K562 (cell line): ENCODE data around the gene RSAD1. TPM values are rescaled to one million over a fixed set of nuclear protein-coding genes. Genes with fewer than 3 reads are reported as not detected.

ENCODE experiments used
- ATAC-seq: fragments of 200-7000 bp; cut with Tn5 transposase; 3 replicates; pipeline ENCODE4 v1.9.1; 2020; ENCODE audit warnings: moderate library complexity
- BruUV-seq: library from RNA; stranded (reverse); fragments of 400-500 nt; replicated peaks from 2 replicates; lab custom pipeline; 2021; lab: Mats Ljungman, UMichigan
- CTCF ChIA-PET: fragments of 300-600 bp; formaldehyde crosslinking; extraction: SDS; loops from one replicate; lab custom pipeline; 2021; ENCODE audit warnings: low intra/inter-chr PET ratio; lab: Yijun Ruan, JAX
- POLR2A ChIA-PET: fragments of 300-600, 350-650 bp; sonication (Branson Sonifier 250); formaldehyde crosslinking; extraction: SDS; loops from one replicate; lab custom pipeline; 2021; ENCODE audit warnings: antibody characterized with exemption, inconsistent platforms; lab: Yijun Ruan, JAX
- DNase-seq, 4 experiments: peaks; one replicate each; pipeline versions ENCODE4 v3.0.0 to v3.0.0-alpha.2; 2011 to 2018; ENCODE audit warnings: low spot score in 3 of 4, mixed read lengths in 3 of 4; ENCODE audit errors: extremely low read depth in 1 of 4
- FAIRE-seq: peaks from 2 replicates; lab custom pipeline; 2011; peaks lifted over from hg19 to GRCh38; lab: Jason Lieb, UNC
- H2AFZ ChIP-seq: 2 replicates; pipeline ENCODE4 v1.6.0; 2011; ENCODE audit warnings: low read depth, low read length, control low read depth, inconsistent platforms
- H3K27ac ChIP-seq: fragments of 200-600 bp; 3 replicates; pipeline ENCODE4 v1.8.0; 2011; ENCODE audit warnings: low read depth, mild to moderate bottlenecking, control low read depth, inconsistent platforms, low read length, moderate library complexity, mixed read lengths; ENCODE audit errors: extremely low read depth
- H3K27me3 ChIP-seq, 2 experiments: fragments of 300-600 bp in 1 of 2; 2 replicates in 1 of 2; 3 replicates in 1 of 2; pipeline versions ENCODE4 v1.6.0 to v1.8.0; 2011; ENCODE audit warnings: inconsistent platforms in 2 of 2, low read length in 2 of 2, mild to moderate bottlenecking in 1 of 2, mixed read lengths in 1 of 2, moderate library complexity in 1 of 2; ENCODE audit not compliant: control insufficient read depth in 2 of 2, insufficient read depth in 2 of 2
- H3K36me3 ChIP-seq: fragments of 300-600 bp; 3 replicates; pipeline ENCODE4 v1.8.0; 2011; ENCODE audit warnings: mild to moderate bottlenecking, low read length, inconsistent platforms; ENCODE audit not compliant: control insufficient read depth, insufficient read depth
- H3K4me1 ChIP-seq, 2 experiments: fragments of 200-600 bp in 1 of 2; replicated peaks in 1 of 2; 2 replicates in 1 of 2; 3 replicates in 1 of 2; pipeline versions ENCODE4 v1.5.1 to v1.8.0; 2011; ENCODE audit warnings: inconsistent platforms in 2 of 2, low read length in 2 of 2, mild to moderate bottlenecking in 1 of 2, mixed read lengths in 1 of 2, moderate library complexity in 1 of 2; ENCODE audit not compliant: control insufficient read depth in 2 of 2, insufficient read depth in 2 of 2
- H3K4me2 ChIP-seq: 2 replicates; pipeline ENCODE4 v1.6.1; 2011; ENCODE audit warnings: low read length, control low read depth, inconsistent platforms, mixed read lengths; ENCODE audit not compliant: insufficient read depth
- H3K4me3 ChIP-seq: fragments of 200-600 bp; sonication (generic), shearing (Covaris generic); 2 replicates; pipeline ENCODE4 v1.5.1; 2016; ENCODE audit warnings: control low read depth, inconsistent platforms
- H3K79me2 ChIP-seq: fragments of 200-600 bp; 3 replicates; pipeline ENCODE4 v1.8.0; 2011; ENCODE audit warnings: low read length, inconsistent platforms; ENCODE audit not compliant: control insufficient read depth, insufficient read depth
- H3K9ac ChIP-seq, 2 experiments: 2 replicates each; pipeline versions ENCODE4 v1.6.0 to v1.6.1; 2011; ENCODE audit warnings: low read depth in 2 of 2, low read length in 2 of 2, control low read depth in 1 of 2, inconsistent platforms in 1 of 2, mild to moderate bottlenecking in 1 of 2, mixed read lengths in 1 of 2; ENCODE audit not compliant: insufficient read depth in 1 of 2
- H3K9me1 ChIP-seq: one replicate; pipeline ENCODE4 v1.6.0; 2011; ENCODE audit warnings: inconsistent platforms, mild to moderate bottlenecking, low read length, moderate library complexity; ENCODE audit not compliant: control insufficient read depth, insufficient read depth
- H3K9me3 ChIP-seq: replicated peaks from 2 replicates; pipeline ENCODE4 v1.5.1; 2011; ENCODE audit warnings: low read depth, low read length, inconsistent platforms; ENCODE audit not compliant: control insufficient read depth, insufficient read depth
- H4K20me1 ChIP-seq: replicated peaks from 2 replicates; pipeline ENCODE4 v1.6.1; 2011; ENCODE audit warnings: low read length, inconsistent platforms, mixed read lengths; ENCODE audit not compliant: control insufficient read depth, insufficient read depth
- BCL6 ChIP-seq: fragments of 250-450 bp; sonication (Bioruptor Pico); IDR thresholded peaks from 2 replicates; pipeline ENCODE4 v1.4.0; 2020
- BCOR ChIP-seq: fragments of 450-650 bp; IDR thresholded peaks from 2 replicates; pipeline ENCODE4 v1.6.1; 2016
- CBFB ChIP-seq: sonication (generic); formaldehyde crosslinking; IDR thresholded peaks from 2 replicates; pipeline ENCODE4 v1.4.0; 2020; ENCODE audit warnings: mild to moderate bottlenecking, missing genetic modification reagents
- HDAC8 ChIP-seq: fragments of 450-650 bp; IDR thresholded peaks from 2 replicates; pipeline ENCODE4 v1.6.1; 2016; ENCODE audit warnings: mild to moderate bottlenecking, missing genetic modification characterization, moderate library complexity, missing compliant biosample characterization
- HSF4 ChIP-seq: fragments of 250-450 bp; sonication (Bioruptor Pico); IDR thresholded peaks from 2 replicates; pipeline ENCODE4 v2.1.2; 2022; ENCODE audit warnings: mild to moderate bottlenecking, moderate library complexity, borderline replicate concordance
- ILF3 ChIP-seq: fragments of 450-650 bp; IDR thresholded peaks from 2 replicates; pipeline ENCODE4 v1.6.1; 2018; ENCODE audit warnings: antibody characterized with exemption, mild to moderate bottlenecking, moderate library complexity, borderline replicate concordance
- JUN ChIP-seq, 2 experiments: sonication (generic) in 1 of 2; formaldehyde crosslinking in 1 of 2; IDR thresholded peaks; 2 replicates each; pipeline versions ENCODE4 v1.6.1 to v1.8.0; 2012 to 2022; ENCODE audit warnings: borderline replicate concordance in 2 of 2, mild to moderate bottlenecking in 2 of 2, improper control_type of control experiment in 1 of 2, low read depth in 1 of 2, low read length in 1 of 2, missing genetic modification reagents in 1 of 2
- PCBP1 ChIP-seq: fragments of 200-400 bp; formaldehyde crosslinking; IDR thresholded peaks from 2 replicates; pipeline ENCODE4 v1.6.1; 2018; ENCODE audit warnings: mild to moderate bottlenecking, low read depth, low read length; ENCODE audit not compliant: poor library complexity, severe bottlenecking
- PHF8 ChIP-seq: fragments of 200-600 bp; sonication (generic); IDR thresholded peaks from 2 replicates; pipeline ENCODE4 v1.6.1; 2012; ENCODE audit warnings: mixed run types, mild to moderate bottlenecking, inconsistent platforms, low read length, moderate library complexity, borderline replicate concordance
- SAFB2 ChIP-seq: fragments of 200-400 bp; formaldehyde crosslinking; IDR thresholded peaks from 2 replicates; pipeline ENCODE4 v1.6.1; 2018; ENCODE audit warnings: borderline replicate concordance, low read length, low read depth, moderate library complexity; ENCODE audit not compliant: severe bottlenecking
- SMARCA4 ChIP-seq: fragments of 450-650 bp; IDR thresholded peaks from 2 replicates; pipeline ENCODE4 v1.6.1; 2016
- SRSF7 ChIP-seq: fragments of 200-400 bp; formaldehyde crosslinking; optimal IDR thresholded peaks from 2 replicates; pipeline ENCODE3; 2017; ENCODE audit warnings: mild to moderate bottlenecking, low read depth, low read length
- TFAM ChIP-seq: fragments of 250-450 bp; sonication (Bioruptor Pico); conservative IDR thresholded peaks from 2 replicates; pipeline ENCODE4 v1.5.0; 2021; ENCODE audit warnings: mild to moderate bottlenecking, moderate library complexity
- YY1 ChIP-seq, 3 experiments: IDR thresholded peaks; 2 replicates each; pipeline ENCODE4 v1.6.1; 2011; ENCODE audit warnings: low read length in 2 of 3, mild to moderate bottlenecking in 2 of 3, moderate library complexity in 2 of 3, borderline replicate concordance in 1 of 3, control low read depth in 1 of 3, low read depth in 1 of 3; ENCODE audit not compliant: insufficient read depth in 3 of 3, insufficient replicate concordance in 2 of 3, control insufficient read depth in 1 of 3, insufficient read length in 1 of 3; ENCODE audit errors: extremely low read depth in 1 of 3
- ZNF140 ChIP-seq: fragments of 250-450 bp; sonication (Bioruptor Pico); IDR thresholded peaks from 2 replicates; pipeline ENCODE4 v1.8.0; 2021; ENCODE audit warnings: moderate library complexity, mild to moderate bottlenecking, inconsistent platforms
- ZNF780A ChIP-seq: fragments of 250-450 bp; sonication (Bioruptor Pico); IDR thresholded peaks from 2 replicates; pipeline ENCODE4 v1.5.0; 2021; ENCODE audit warnings: mild to moderate bottlenecking
- WGBS: fragments of 100-300 bp; shearing (Covaris generic); methylation state at CpG from one replicate; pipeline ENCODE4 v1.1.6; 2016; ENCODE audit warnings: low coverage, mixed read lengths; ENCODE audit not compliant: insufficient coverage; ENCODE audit errors: missing lambda C conversion rate; 5-methylcytosine and 5-hydroxymethylcytosine counted together
- in situ Hi-C: fragments of 300-500 bp; cut with MboI; formaldehyde crosslinking; loops from 4 replicates; pipeline ENCODE4 v1.15.0; 2018; ENCODE audit warnings: inconsistent platforms, mixed read lengths
- intact Hi-C: fragments of 100-400 bp; cut with micrococcal nuclease; formaldehyde crosslinking; loops from 2 replicates; pipeline ENCODE4 v1.14.2; 2022
- polyA plus RNA-seq, 8 experiments: library from polyadenylated mRNA; depleted of rRNA in 4 of 8; stranded (reverse) in 5 of 8; unstranded in 3 of 8; fragments of >200 nt; fragmentation: Nextera tagmentation in 2 of 8; fragmentation: Illumina TruSeq in 1 of 8; extraction: Ambion mirVana in 2 of 8; extraction: Trizol in 1 of 8; gene quantifications; 2 replicates each; pipeline versions ENCODE4 v1.2.1 to v1.2.3, GENCODE V29; 2011 to 2014; ENCODE audit warnings: inconsistent platforms in 1 of 8, missing spikeins in 1 of 8
- total RNA-seq, 7 experiments: library from RNA; depleted of rRNA in 6 of 7; stranded (reverse); fragments of >200 nt in 6 of 7; fragmentation: Illumina TruSeq in 2 of 7; extraction: Trizol in 2 of 7; gene quantifications; 2 replicates each; pipeline versions ENCODE4 v1.2.1 to v1.2.3, GENCODE V29; 2011 to 2021; ENCODE audit warnings: low replicate concordance in 1 of 7
- TF ChIP-seq, protein P1 (sequence below): fragments of 450-650 bp; formaldehyde crosslinking; IDR thresholded peaks from 2 replicates; pipeline ENCODE4 v1.4.0; 2020; ENCODE audit warnings: mild to moderate bottlenecking, moderate library complexity
- TF ChIP-seq, protein P2 (sequence below): sonication (generic); formaldehyde crosslinking; IDR thresholded peaks from 2 replicates; pipeline ENCODE4 v1.8.0; 2022; ENCODE audit warnings: mild to moderate bottlenecking, low read depth, missing genetic modification reagents

The RSAD1 gene
- total and polyA plus RNA-seq, 9 of the 15 experiments (the other 6 are each of a cell fraction or from before 2014, with no cell fraction given), result 4.5 to 42.5 (median 26.8) TPM

DNA sequence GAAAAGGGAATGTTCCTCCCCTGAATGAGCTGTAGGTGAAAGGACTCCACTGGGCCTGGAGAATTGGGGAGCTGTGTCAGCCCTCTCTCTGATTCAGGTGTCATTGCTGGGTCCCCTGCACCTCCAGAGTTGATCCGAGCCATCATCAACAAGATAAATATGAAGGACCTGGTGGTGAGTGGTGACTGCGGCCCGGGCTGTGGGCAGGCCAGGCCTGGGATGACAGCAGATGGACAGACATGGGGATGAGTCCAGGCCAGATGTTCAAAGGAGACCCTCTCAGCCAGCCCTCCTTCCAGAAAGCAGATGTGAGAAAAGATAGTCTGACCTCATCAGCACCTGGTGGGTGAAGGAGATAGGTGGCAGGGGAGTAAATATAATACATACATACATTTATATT lies 14.5 kb upstream of the RSAD1 start:
- no peaks in the 10 kb centered on the region for H3K9me1 ChIP-seq
- in situ Hi-C loops (no loop called here), intact Hi-C loops (no loop called here)
- DNase-seq (peak in 2 of 4 experiments; percentile 44 to 49), FAIRE-seq (no peak), ATAC-seq (no peak)
- peaks cover 10 to 74% of the 10 kb centered on the region in 2 experiments; a peak in 4 of 5 replicates for H3K27me3 ChIP-seq
- no peaks in the 10 kb centered on the region for H3K36me3 ChIP-seq
- no TSS peak for BruUV-seq
- H3K9ac ChIP-seq, result no peak overlapping the region
- H3K27ac ChIP-seq, result no peak overlapping the region
- ChIA-PET POLR2A (interaction anchor here (0.6 kb wide), 1 partner anchor 15 kb away, joined by 4 read pairs; no protein-coding TSS in a partner anchor), CTCF (no interaction called here)
- no peaks in the 10 kb centered on the region for H3K79me2 ChIP-seq
- H3K9me3 ChIP-seq, result no peaks in the 10 kb centered on the region
- TF ChIP-seq SRSF7, result no peak
- TF ChIP-seq HDAC8, result no peak
- TF ChIP-seq PCBP1, result no peak
- TF ChIP-seq, protein P1, sequence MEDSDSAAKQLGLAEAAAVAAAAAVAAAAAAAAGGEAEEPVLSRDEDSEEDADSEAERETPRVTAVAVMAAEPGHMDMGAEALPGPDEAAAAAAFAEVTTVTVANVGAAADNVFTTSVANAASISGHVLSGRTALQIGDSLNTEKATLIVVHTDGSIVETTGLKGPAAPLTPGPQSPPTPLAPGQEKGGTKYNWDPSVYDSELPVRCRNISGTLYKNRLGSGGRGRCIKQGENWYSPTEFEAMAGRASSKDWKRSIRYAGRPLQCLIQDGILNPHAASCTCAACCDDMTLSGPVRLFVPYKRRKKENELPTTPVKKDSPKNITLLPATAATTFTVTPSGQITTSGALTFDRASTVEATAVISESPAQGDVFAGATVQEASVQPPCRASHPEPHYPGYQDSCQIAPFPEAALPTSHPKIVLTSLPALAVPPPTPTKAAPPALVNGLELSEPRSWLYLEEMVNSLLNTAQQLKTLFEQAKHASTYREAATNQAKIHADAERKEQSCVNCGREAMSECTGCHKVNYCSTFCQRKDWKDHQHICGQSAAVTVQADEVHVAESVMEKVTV (CRISPR knock-in tag), result no peak
- no peak for TF ChIP-seq ZNF140
- TF ChIP-seq JUN (IDR thresholded peaks at IDR 0.05; ENCODE audit: borderline replicate concordance, low read depth, low read length), result no peak
- TF ChIP-seq JUN (CRISPR knock-in tag; IDR thresholded peaks at IDR 0.05; ENCODE audit: borderline replicate concordance), result no peak
- TF ChIP-seq YY1 (IDR thresholded peaks at IDR 0.05; ENCODE audit: borderline replicate concordance in 1 of 3, control insufficient read depth in 1 of 3, extremely low read depth in 1 of 3, insufficient read depth in 3 of 3, insufficient read length in 1 of 3, insufficient replicate concordance in 2 of 3, low read depth in 1 of 3, low read length in 2 of 3), result no peak
- no peak for TF ChIP-seq ZNF780A (CRISPR knock-in tag)
- no peak for TF ChIP-seq CBFB (CRISPR knock-in tag)
- TF ChIP-seq HSF4 (CRISPR knock-in tag), result no peak
- TF ChIP-seq, protein P2, sequence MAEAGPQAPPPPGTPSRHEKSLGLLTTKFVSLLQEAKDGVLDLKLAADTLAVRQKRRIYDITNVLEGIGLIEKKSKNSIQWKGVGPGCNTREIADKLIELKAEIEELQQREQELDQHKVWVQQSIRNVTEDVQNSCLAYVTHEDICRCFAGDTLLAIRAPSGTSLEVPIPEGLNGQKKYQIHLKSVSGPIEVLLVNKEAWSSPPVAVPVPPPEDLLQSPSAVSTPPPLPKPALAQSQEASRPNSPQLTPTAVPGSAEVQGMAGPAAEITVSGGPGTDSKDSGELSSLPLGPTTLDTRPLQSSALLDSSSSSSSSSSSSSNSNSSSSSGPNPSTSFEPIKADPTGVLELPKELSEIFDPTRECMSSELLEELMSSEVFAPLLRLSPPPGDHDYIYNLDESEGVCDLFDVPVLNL (CRISPR knock-in tag), result no peak
- no peak for TF ChIP-seq ILF3
- TF ChIP-seq SMARCA4, result no peak
- no peak for TF ChIP-seq PHF8
- TF ChIP-seq BCL6, result no peak
- no peak for TF ChIP-seq SAFB2
- TF ChIP-seq TFAM (CRISPR knock-in tag), result no peak
- TF ChIP-seq BCOR, result no peak
- H3K4me2 ChIP-seq, result no peak overlapping the region
- H4K20me1 ChIP-seq, result peaks cover 20% of the 10 kb centered on the region
- no peak overlapping the region for H3K4me3 ChIP-seq
- peaks cover 0 to 15% of the 10 kb centered on the region in 2 experiments; a peak in 2 of 5 replicates for H3K4me1 ChIP-seq
- no CpG with 5 or more reads among the region's 3 CpGs for WGBS
- H2AFZ ChIP-seq, result no peak overlapping the region
